ENCODE results near the gene ZMAT2.
"Not testable (repeated sequence)": the region's sequence is repeated elsewhere in the genome, so short reads cannot be mapped to it uniquely, and the experiment has no call there.

The ZMAT2 gene

GRCh38 chr5:140718266-140718592 is 18.0 kb downstream of the ZMAT2 start:
- Histone ChIP-seq H2AFZ (ENCODE audit: low read depth, low read length) (no peak overlapping the region), H3K4me1 (ENCODE audit: insufficient read depth, low read length) (no peaks in the 10 kb centered on the region), H3K36me3 (ENCODE audit: insufficient read depth, low read length) (no peaks in the 10 kb centered on the region), H3K9me3 (ENCODE audit: low read length) (no peaks in the 10 kb centered on the region), H3K4me3 (ENCODE audit: low read length) (no peak overlapping the region), H3K27me3 (ENCODE audit: insufficient read depth, low read length) (no peaks in the 10 kb centered on the region)

- not testable (repeated sequence) for H3K4me3 ChIP-seq (ENCODE audit: low read length); H2AFZ ChIP-seq (ENCODE audit: low read depth, low read length); H3K9me3 ChIP-seq (ENCODE audit: low read length); H3K4me1 ChIP-seq (ENCODE audit: insufficient read depth, low read length); H3K27me3 ChIP-seq (ENCODE audit: insufficient read depth, low read length); H3K36me3 ChIP-seq (ENCODE audit: insufficient read depth, low read length)
Measured at GRCh38 chr5:140720738-140721137, 20.5 kb downstream of the ZMAT2 start.

GRCh38 chr5:140721395-140721794 is 21.1 kb downstream of the ZMAT2 start:
- H3K9me3 ChIP-seq (ENCODE audit: low read length); H3K27me3 ChIP-seq (ENCODE audit: insufficient read depth, low read length); H2AFZ ChIP-seq (ENCODE audit: low read depth, low read length); H3K36me3 ChIP-seq (ENCODE audit: insufficient read depth, low read length); H3K4me3 ChIP-seq (ENCODE audit: low read length); H3K4me1 ChIP-seq (ENCODE audit: insufficient read depth, low read length): not testable (repeated sequence)

GRCh38 chr5:140725799-140726471 is 25.7 kb downstream of the ZMAT2 start:
- Histone ChIP-seq H3K36me3 (ENCODE audit: insufficient read depth, low read length) (no peaks in the 10 kb centered on the region), H3K4me1 (ENCODE audit: insufficient read depth, low read length) (no peaks in the 10 kb centered on the region), H3K27me3 (ENCODE audit: insufficient read depth, low read length) (no peaks in the 10 kb centered on the region), H3K4me3 (ENCODE audit: low read length) (peak overlapping the region; percentile 58), H2AFZ (ENCODE audit: low read depth, low read length) (peak overlapping the region; percentile 75), H3K9me3 (ENCODE audit: low read length) (no peaks in the 10 kb centered on the region)

- no peaks in the 10 kb centered on the region for H3K27me3 ChIP-seq (ENCODE audit: insufficient read depth, low read length)
- H3K4me1 ChIP-seq (ENCODE audit: insufficient read depth, low read length) = no peaks in the 10 kb centered on the region
- no peak overlapping the region for H3K4me3 ChIP-seq (ENCODE audit: low read length)
- no peaks in the 10 kb centered on the region for H3K9me3 ChIP-seq (ENCODE audit: low read length)
- H2AFZ ChIP-seq (ENCODE audit: low read depth, low read length) = no peak overlapping the region
- H3K36me3 ChIP-seq (ENCODE audit: insufficient read depth, low read length) = no peaks in the 10 kb centered on the region
Measured at GRCh38 chr5:140733098-140733497, 32.9 kb downstream of the ZMAT2 start.

- Histone ChIP-seq H3K4me1 (ENCODE audit: insufficient read depth, low read length) (no peaks in the 10 kb centered on the region), H3K4me3 (ENCODE audit: low read length) (no peak overlapping the region), H2AFZ (ENCODE audit: low read depth, low read length) (no peak overlapping the region), H3K36me3 (ENCODE audit: insufficient read depth, low read length) (no peaks in the 10 kb centered on the region), H3K9me3 (ENCODE audit: low read length) (no peaks in the 10 kb centered on the region), H3K27me3 (ENCODE audit: insufficient read depth, low read length) (no peaks in the 10 kb centered on the region)
Measured at GRCh38 chr5:140734354-140734753, 34.1 kb downstream of the ZMAT2 start.

- H3K27me3 ChIP-seq (ENCODE audit: insufficient read depth, low read length) = no peaks in the 10 kb centered on the region
- no peaks in the 10 kb centered on the region for H3K4me1 ChIP-seq (ENCODE audit: insufficient read depth, low read length)
- no peak overlapping the region for H2AFZ ChIP-seq (ENCODE audit: low read depth, low read length)
- H3K4me3 ChIP-seq (ENCODE audit: low read length) = no peak overlapping the region
- no peaks in the 10 kb centered on the region for H3K36me3 ChIP-seq (ENCODE audit: insufficient read depth, low read length)
- H3K9me3 ChIP-seq (ENCODE audit: low read length) = no peaks in the 10 kb centered on the region
Measured at GRCh38 chr5:140737486-140737885, 37.2 kb downstream of the ZMAT2 start.

GRCh38 chr5:140741967-140742366 is 41.7 kb downstream of the ZMAT2 start:
- Histone ChIP-seq H3K4me1 (ENCODE audit: insufficient read depth, low read length) (no peaks in the 10 kb centered on the region), H3K36me3 (ENCODE audit: insufficient read depth, low read length) (no peaks in the 10 kb centered on the region), H3K27me3 (ENCODE audit: insufficient read depth, low read length) (no peaks in the 10 kb centered on the region), H3K9me3 (ENCODE audit: low read length) (peaks cover 2% of the 10 kb centered on the region), H2AFZ (ENCODE audit: low read depth, low read length) (no peak overlapping the region), H3K4me3 (ENCODE audit: low read length) (no peak overlapping the region)

GRCh38 chr5:140753561-140753960 is 53.3 kb downstream of the ZMAT2 start:
- H3K27me3 ChIP-seq (ENCODE audit: insufficient read depth, low read length) = no peaks in the 10 kb centered on the region
- H3K4me1 ChIP-seq (ENCODE audit: insufficient read depth, low read length) = no peaks in the 10 kb centered on the region
- no peak overlapping the region for H3K4me3 ChIP-seq (ENCODE audit: low read length)
- no peaks in the 10 kb centered on the region for H3K36me3 ChIP-seq (ENCODE audit: insufficient read depth, low read length)
- no peak overlapping the region for H2AFZ ChIP-seq (ENCODE audit: low read depth, low read length)
- H3K9me3 ChIP-seq (ENCODE audit: low read length) = peaks cover 10% of the 10 kb centered on the region
